ENCODE measurements around the gene R3HDM4.

DNA sequence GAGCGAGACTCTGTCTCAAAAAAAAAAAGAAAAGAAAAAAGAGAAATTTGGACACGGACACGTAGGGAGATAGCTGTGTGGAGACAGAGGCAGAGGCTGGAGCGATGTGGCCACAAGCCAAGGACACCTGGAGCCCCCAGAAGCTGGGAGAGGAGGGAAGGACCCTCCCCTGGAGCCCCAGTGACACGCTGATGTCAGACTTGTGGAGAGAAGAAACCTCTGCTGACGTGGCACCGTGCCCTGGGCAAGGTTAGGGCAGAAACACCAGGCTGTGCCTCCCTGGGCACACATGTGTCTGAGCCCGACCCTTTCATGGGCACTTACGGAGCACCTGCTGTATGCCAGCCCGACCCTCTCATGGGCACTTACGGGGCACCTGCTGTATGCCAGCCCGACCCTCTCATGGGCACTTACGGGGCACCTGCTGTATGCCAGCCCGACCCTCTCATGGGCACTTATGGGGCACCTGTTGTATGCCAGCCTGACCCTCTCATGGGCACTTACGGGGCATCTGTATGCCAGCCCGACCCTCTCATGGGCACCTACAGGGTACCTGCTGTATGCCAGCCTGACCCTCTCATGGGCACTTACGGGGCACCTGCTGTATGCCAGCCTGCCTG, 30.6 kb upstream of the R3HDM4 start:
- TF ChIP-seq BHLHE40 (IDR thresholded peaks at IDR 0.05; ENCODE audit: borderline replicate concordance): no peak
- no peak for TF ChIP-seq FOXK2 (IDR thresholded peaks at IDR 0.05)
- TF ChIP-seq SP1 (IDR thresholded peaks at IDR 0.05): no peak
- TF ChIP-seq SUZ12 (IDR thresholded peaks at IDR 0.05): no peak
- TF ChIP-seq NFRKB (IDR thresholded peaks at IDR 0.05): no peak
- TF ChIP-seq CTBP1 (IDR thresholded peaks at IDR 0.05; ENCODE audit: borderline replicate concordance): no peak

All from HEK293T (cell line).